Esophagus mucosa (tissue), 1 donor: ENCODE measurements around the gene MARVELD2. TPM values are rescaled to one million over a fixed set of nuclear protein-coding genes. Genes with fewer than 3 reads are reported as not detected.
A peak's percentile ranks its signal among the peaks of the same experiment; 100 is the strongest.
"Not testable (repeated sequence)": the region's sequence is repeated elsewhere in the genome, so short reads cannot be mapped to it uniquely, and the experiment has no call there.

Experiments used
- ATAC-seq: fragments of 200-7000 bp; cut with Tn5 transposase; one replicate; pipeline ENCODE4 v1.9.1; 2020
- total RNA-seq: library from RNA; stranded (reverse); gene quantifications from one replicate; pipeline ENCODE4 v1.2.4, GENCODE V29; 2023
- donor health status: DM: yes; HTN: yes; CAD: no.

MARVELD2 gene
- total RNA-seq: 25.7 TPM

GRCh38 chr5:69414885-69415583 lies at the start of gene MARVELD2:
Gene MARVELD2, plus strand, starts transcription at chr5:69415116. Its CDS starts 4,270 bp downstream, at chr5:69419386.
- ATAC-seq: peak; percentile 99

GRCh38 chr5:69367697-69368279 lies 47.1 kb upstream of the MARVELD2 start:
- no peak for ATAC-seq

- ATAC-seq: peak; percentile 2
Measured at GRCh38 chr5:69368458-69369339, 46.2 kb upstream of the MARVELD2 start.

GRCh38 chr5:69369340-69370121 lies 45.4 kb upstream of the MARVELD2 start, which contains the start of the genes AK6, RAD17 and TAF9:
Gene AK6, minus strand, starts transcription at chr5:69369520. Its CDS starts 30 bp downstream, at chr5:69369490.
Gene RAD17, plus strand, starts transcription at chr5:69369818. Its CDS starts 2,391 bp downstream, at chr5:69372209.
Gene TAF9, minus strand, starts transcription at chr5:69369520. Its CDS starts 3,783 bp downstream, at chr5:69365737.
- peak; percentile 98 for ATAC-seq

- not testable (repeated sequence) for ATAC-seq
Measured at GRCh38 chr5:69370335-69370734, 44.6 kb upstream of the MARVELD2 start.

- no peak for ATAC-seq
Measured at GRCh38 chr5:69372394-69372793, 42.5 kb upstream of the MARVELD2 start.

- no peak for ATAC-seq
Measured at GRCh38 chr5:69374911-69375446, 39.9 kb upstream of the MARVELD2 start.

- ATAC-seq: no peak
Measured at GRCh38 chr5:69378376-69378775, 36.5 kb upstream of the MARVELD2 start.

GRCh38 chr5:69404659-69405330 lies 10.1 kb upstream of the MARVELD2 start:
- no peak for ATAC-seq

GRCh38 chr5:69415584-69415958 lies 655 bp downstream of the MARVELD2 start:
- peak; percentile 25 for ATAC-seq

- ATAC-seq: no peak
Measured at GRCh38 chr5:69416180-69416579, 1.3 kb downstream of the MARVELD2 start.

- ATAC-seq: peak; percentile 35
Measured at GRCh38 chr5:69416699-69417098, 1.8 kb downstream of the MARVELD2 start.

- no peak for ATAC-seq
Measured at GRCh38 chr5:69418554-69418953, 3.6 kb downstream of the MARVELD2 start.

GRCh38 chr5:69431424-69432303 lies 16.7 kb downstream of the MARVELD2 start:
- ATAC-seq: no peak

GRCh38 chr5:69432412-69433206 lies 17.7 kb downstream of the MARVELD2 start:
- ATAC-seq: no peak

GRCh38 chr5:69435276-69435884 lies 20.5 kb downstream of the MARVELD2 start:
- not testable (repeated sequence) for ATAC-seq

- no peak for ATAC-seq
Measured at GRCh38 chr5:69444127-69444754, 29.3 kb downstream of the MARVELD2 start.

- ATAC-seq: no peak
Measured at GRCh38 chr5:69449511-69449910, 34.6 kb downstream of the MARVELD2 start.
